BJ (cell line): ENCODE measurements around the gene JOSD2. TPM values are rescaled to one million over a fixed set of nuclear protein-coding genes. Genes with fewer than 3 reads are reported as not detected.
"Not testable (repeated sequence)": the region's sequence is repeated elsewhere in the genome, so short reads cannot be mapped to it uniquely, and the experiment has no call there.

ENCODE experiments used
- CTCF ChIA-PET: fragments of 350-600 bp; formaldehyde crosslinking; extraction: SDS; loops from one replicate; lab custom pipeline; 2021; ENCODE audit warnings: antibody characterized with exemption, inconsistent platforms; lab: Yijun Ruan, JAX
- POLR2A ChIA-PET: fragments of 300-600 bp; sonication (Branson Sonifier 250); formaldehyde crosslinking; extraction: SDS; loops from one replicate; lab custom pipeline; 2021; ENCODE audit warnings: antibody characterized with exemption; lab: Charles Lee
- DNase-seq: peaks from one replicate; pipeline ENCODE4 v3.0.0-alpha.2; 2011; ENCODE audit warnings: low read depth
- H3K27me3 ChIP-seq: 2 replicates; pipeline ENCODE4 v1.6.0; 2011; ENCODE audit warnings: low read length; ENCODE audit not compliant: control insufficient read depth, insufficient read depth
- H3K36me3 ChIP-seq: 2 replicates; pipeline ENCODE4 v1.5.1; 2011; ENCODE audit warnings: low read length; ENCODE audit not compliant: control insufficient read depth, insufficient read depth
- H3K4me3 ChIP-seq: 2 replicates; pipeline ENCODE4 v1.5.1; 2011; ENCODE audit warnings: low read depth, mild to moderate bottlenecking, control low read depth, low read length
- CTCF ChIP-seq: IDR thresholded peaks from 2 replicates; pipeline ENCODE4 v1.5.1; 2011; ENCODE audit warnings: low read depth, mild to moderate bottlenecking, control low read depth, inconsistent platforms, low read length, moderate library complexity; ENCODE audit not compliant: insufficient read depth
- polyA plus RNA-seq: library from polyadenylated mRNA; depleted of rRNA; stranded (reverse); fragments of >200 nt; gene quantifications from 2 replicates; pipeline ENCODE4 v1.2.3, GENCODE V29; 2011

JOSD2 gene
- polyA plus RNA-seq, 1 experiment = 44.9 TPM

GRCh38 chr19:50476907-50477238 lies 34.1 kb downstream of the JOSD2 start:
- Histone ChIP-seq H3K27me3 (no peaks in the 10 kb centered on the region), H3K4me3 (peak overlapping the region; percentile 67), H3K36me3 (peaks cover 22% of the 10 kb centered on the region)
- DNase-seq = no peak
- TF ChIP-seq CTCF = no peak
- CTCF ChIA-PET = no interaction called here
- POLR2A ChIA-PET = no interaction called here

GRCh38 chr19:50476224-50476906 lies 34.6 kb downstream of the JOSD2 start, which contains the start of the genes EMC10 and GARIN5A:
TSS of gene EMC10 (plus strand) at chr19:50476507. CDS start at chr19:50476545, 38 bp downstream.
TSS of gene GARIN5A (minus strand) at chr19:50476848. CDS start at chr19:50476388, 460 bp downstream.
- Histone ChIP-seq H3K27me3 (no peaks in the 10 kb centered on the region), H3K36me3 (peaks cover 19% of the 10 kb centered on the region), H3K4me3 (peak within 1 kb of the TSS; percentile 67)
- ChIA-PET CTCF (interaction anchor here (1.7 kb wide), 1 partner anchor 119 kb away, joined by 4 read pairs; no protein-coding TSS in a partner anchor), POLR2A (no interaction called here)
- peak; percentile 39 for DNase-seq
- TF ChIP-seq CTCF = no peak

GRCh38 chr19:50475736-50476223 lies 35.2 kb downstream of the JOSD2 start:
- ChIA-PET CTCF (interaction anchor here (1.7 kb wide), 1 partner anchor 119 kb away, joined by 4 read pairs; no protein-coding TSS in a partner anchor), POLR2A (no interaction called here)
- no peak for TF ChIP-seq CTCF
- Histone ChIP-seq H3K27me3 (no peaks in the 10 kb centered on the region), H3K4me3 (peak overlapping the region; percentile 67), H3K36me3 (peaks cover 16% of the 10 kb centered on the region)
- DNase-seq = no peak

GRCh38 chr19:50475101-50475568 lies 35.9 kb downstream of the JOSD2 start:
- no peak for DNase-seq
- Histone ChIP-seq H3K36me3 (peaks cover 13% of the 10 kb centered on the region), H3K27me3 (no peaks in the 10 kb centered on the region), H3K4me3 (no peak overlapping the region)
- ChIA-PET POLR2A (no interaction called here), CTCF (interaction anchor here (0.9 to 1.7 kb wide), 2 partner anchors 9 to 118 kb away, joined by 4 to 5 read pairs; no protein-coding TSS in a partner anchor)
- TF ChIP-seq CTCF = no peak

GRCh38 chr19:50473336-50473735 lies 37.7 kb downstream of the JOSD2 start:
- CTCF ChIA-PET = interaction anchor here (1.0 to 1.5 kb wide), 3 partner anchors 13 to 310 kb away, joined by 4 to 6 read pairs (median 4); no protein-coding TSS in a partner anchor
- POLR2A ChIA-PET, H3K4me3 ChIP-seq, DNase-seq, H3K27me3 ChIP-seq, H3K36me3 ChIP-seq: not testable (repeated sequence)
